GM21717 (cell line): ENCODE results near the gene DOCK11.
"Not testable (repeated sequence)": the region's sequence is repeated elsewhere in the genome, so short reads cannot be mapped to it uniquely, and the experiment has no call there.

Experiments
- ATAC-seq: cut with Tn5 transposase; IDR thresholded peaks from one replicate; pipeline ENCODE4 v1.9.1; 2021; ENCODE audit warnings: mild to moderate bottlenecking, moderate library complexity; ENCODE audit not compliant: unreplicated experiment

DOCK11 gene

GRCh38 chrX:118495061-118495921 lies at the start of gene DOCK11:
Gene DOCK11 (plus strand): TSS chrX:118495815. CDS start chrX:118495972, 157 bp downstream.
- ATAC-seq, result peak; percentile 72

GRCh38 chrX:118448273-118448783 lies 47.3 kb upstream of the DOCK11 start:
- no peak for ATAC-seq

GRCh38 chrX:118455013-118455412 lies 40.6 kb upstream of the DOCK11 start:
- ATAC-seq, result no peak

- ATAC-seq, result peak; percentile 56
These were observed 36.1 kb upstream of the DOCK11 start for GRCh38 chrX:118459494-118459893.

- ATAC-seq, result no peak
These were observed 31.1 kb upstream of the DOCK11 start for GRCh38 chrX:118464501-118464900.

- ATAC-seq, result no peak
These were observed 27.5 kb upstream of the DOCK11 start for GRCh38 chrX:118468122-118468521.

GRCh38 chrX:118470721-118471347 lies 24.8 kb upstream of the DOCK11 start:
- not testable (repeated sequence) for ATAC-seq

- no peak for ATAC-seq
These were observed 21.0 kb upstream of the DOCK11 start for GRCh38 chrX:118474586-118474985.

GRCh38 chrX:118475903-118476302 lies 19.7 kb upstream of the DOCK11 start:
- ATAC-seq, result no peak

- ATAC-seq, result no peak
These were observed 15.4 kb upstream of the DOCK11 start for GRCh38 chrX:118480172-118480571.

GRCh38 chrX:118482384-118482783 lies 13.2 kb upstream of the DOCK11 start:
- ATAC-seq, result not testable (repeated sequence)

GRCh38 chrX:118484216-118484903 lies 11.3 kb upstream of the DOCK11 start:
- ATAC-seq, result no peak

- not testable (repeated sequence) for ATAC-seq
These were observed 8.9 kb upstream of the DOCK11 start for GRCh38 chrX:118486693-118487092.

GRCh38 chrX:118493016-118493415 lies 2.6 kb upstream of the DOCK11 start:
- ATAC-seq, result no peak

- ATAC-seq, result no peak
These were observed 1.8 kb upstream of the DOCK11 start for GRCh38 chrX:118493653-118494297.

GRCh38 chrX:118495958-118496762 lies 545 bp downstream of the DOCK11 start:
- ATAC-seq, result peak; percentile 63

GRCh38 chrX:118496763-118497079 lies 1.1 kb downstream of the DOCK11 start:
- peak; percentile 9 for ATAC-seq

- no peak for ATAC-seq
These were observed 1.7 kb downstream of the DOCK11 start for GRCh38 chrX:118497180-118497818.

- no peak for ATAC-seq
These were observed 2.7 kb downstream of the DOCK11 start for GRCh38 chrX:118498351-118498750.

GRCh38 chrX:118498755-118499154 lies 3.1 kb downstream of the DOCK11 start:
- ATAC-seq, result no peak
